GM03348 (cell line): ENCODE data around the gene ZDHHC14.

Source experiments
- DNase-seq: peaks from one replicate; pipeline ENCODE4 v3.0.0; 2012; ENCODE audit warnings: low spot score

The ZDHHC14 gene

GRCh38 chr6:157627195-157627966 lies 246.4 kb downstream of the ZDHHC14 start:
- DNase-seq, result no peak

- DNase-seq, result no peak
Measured at GRCh38 chr6:157628463-157628862, 247.5 kb downstream of the ZDHHC14 start.

GRCh38 chr6:157629220-157629619 lies 248.2 kb downstream of the ZDHHC14 start:
- DNase-seq, result no peak

GRCh38 chr6:157630463-157631080 lies 249.6 kb downstream of the ZDHHC14 start:
- no peak for DNase-seq

- DNase-seq, result peak; percentile 42
Measured at GRCh38 chr6:157631412-157631811, 250.4 kb downstream of the ZDHHC14 start.

GRCh38 chr6:157631838-157632614 lies 251.0 kb downstream of the ZDHHC14 start:
- no peak for DNase-seq

GRCh38 chr6:157632821-157633220 lies 251.8 kb downstream of the ZDHHC14 start:
- DNase-seq, result peak; percentile 89

GRCh38 chr6:157634546-157634945 lies 253.6 kb downstream of the ZDHHC14 start:
- DNase-seq, result no peak

GRCh38 chr6:157635388-157636244 lies 254.6 kb downstream of the ZDHHC14 start:
- no peak for DNase-seq

- DNase-seq, result no peak
Measured at GRCh38 chr6:157637516-157637915, 256.5 kb downstream of the ZDHHC14 start.

- no peak for DNase-seq
Measured at GRCh38 chr6:157637941-157638662, 257.1 kb downstream of the ZDHHC14 start.

- no peak for DNase-seq
Measured at GRCh38 chr6:157638779-157639178, 257.8 kb downstream of the ZDHHC14 start.

- DNase-seq, result no peak
Measured at GRCh38 chr6:157640746-157641451, 259.9 kb downstream of the ZDHHC14 start.

- no peak for DNase-seq
Measured at GRCh38 chr6:157641837-157642236, 260.8 kb downstream of the ZDHHC14 start.

- DNase-seq, result no peak
Measured at GRCh38 chr6:157642736-157643135, 261.7 kb downstream of the ZDHHC14 start.

- DNase-seq, result peak; percentile 62
Measured at GRCh38 chr6:157644043-157644810, 263.2 kb downstream of the ZDHHC14 start.

- no peak for DNase-seq
Measured at GRCh38 chr6:157645201-157645795, 264.3 kb downstream of the ZDHHC14 start.

- DNase-seq, result no peak
Measured at GRCh38 chr6:157646012-157646411, 265.0 kb downstream of the ZDHHC14 start.

- DNase-seq, result no peak
Measured at GRCh38 chr6:157647261-157647915, 266.4 kb downstream of the ZDHHC14 start.
